Measurements from ENCODE around the gene OR1F1.
"Not testable (repeated sequence)": the region's sequence is repeated elsewhere in the genome, so short reads cannot be mapped to it uniquely, and the experiment has no call there.

The OR1F1 gene

GRCh38 chr16:3150346-3151218 lies 37.4 kb upstream of the OR1F1 start:
- DNase-seq (ENCODE audit: low spot score), result peak; percentile 99

GRCh38 chr16:3152027-3152276 lies 36.1 kb upstream of the OR1F1 start:
- no peak for FAIRE-seq
- no peak for DNase-seq (ENCODE audit: low spot score)

More at GRCh38 chr16:3150346-3151218, 37.4 kb upstream of the OR1F1 start:
- peak; percentile 85 for FAIRE-seq

GRCh38 chr16:3152277-3152990 lies 35.6 kb upstream of the OR1F1 start:
- FAIRE-seq, result no peak
- DNase-seq (ENCODE audit: low spot score), result peak; percentile 96

GRCh38 chr16:3152991-3153368 lies 35.0 kb upstream of the OR1F1 start:
- FAIRE-seq (peak; percentile 50), DNase-seq (ENCODE audit: low spot score) (no peak)

- DNase-seq (ENCODE audit: low spot score), result no peak
- no peak for FAIRE-seq
Observed at GRCh38 chr16:3155181-3155580, 32.8 kb upstream of the OR1F1 start.

- FAIRE-seq, result no peak
- no peak for DNase-seq (ENCODE audit: low spot score)
Observed at GRCh38 chr16:3155972-3156371, 32.0 kb upstream of the OR1F1 start.

GRCh38 chr16:3157229-3158025 lies 30.6 kb upstream of the OR1F1 start:
- FAIRE-seq (peak; percentile 72), DNase-seq (ENCODE audit: low spot score) (peak; percentile 99)

GRCh38 chr16:3158026-3158509 lies 29.9 kb upstream of the OR1F1 start:
- no peak for FAIRE-seq
- DNase-seq (ENCODE audit: low spot score), result no peak

GRCh38 chr16:3158510-3159314 lies 29.3 kb upstream of the OR1F1 start:
- peak; percentile 88 for DNase-seq (ENCODE audit: low spot score)
- FAIRE-seq, result peak; percentile 30

GRCh38 chr16:3161235-3162018 lies 26.6 kb upstream of the OR1F1 start:
- no peak for DNase-seq (ENCODE audit: low spot score)
- FAIRE-seq, result no peak

- FAIRE-seq, result no peak
- DNase-seq (ENCODE audit: low spot score), result no peak
Observed at GRCh38 chr16:3164121-3164991, 23.6 kb upstream of the OR1F1 start.

- DNase-seq (ENCODE audit: low spot score) (no peak), FAIRE-seq (no peak)
Observed at GRCh38 chr16:3165111-3165822, 22.7 kb upstream of the OR1F1 start.

- DNase-seq (ENCODE audit: low spot score) (no peak), FAIRE-seq (no peak)
Observed at GRCh38 chr16:3166505-3166886, 21.5 kb upstream of the OR1F1 start.

GRCh38 chr16:3168729-3169128 lies 19.3 kb upstream of the OR1F1 start:
- FAIRE-seq; DNase-seq (ENCODE audit: low spot score): not testable (repeated sequence)

- FAIRE-seq, result no peak
- DNase-seq (ENCODE audit: low spot score), result no peak
Observed at GRCh38 chr16:3170440-3171180, 17.4 kb upstream of the OR1F1 start.

GRCh38 chr16:3171181-3171854 lies 16.7 kb upstream of the OR1F1 start:
- DNase-seq (ENCODE audit: low spot score), result no peak
- no peak for FAIRE-seq

GRCh38 chr16:3171855-3172593 lies 16.0 kb upstream of the OR1F1 start:
- DNase-seq (ENCODE audit: low spot score) (peak; percentile 89), FAIRE-seq (no peak)

All from RCC 7860 (cell line).